ENCODE measurements around the gene SRRM4.

GRCh38 chr12:119168721-119169120 is 187.4 kb downstream of the SRRM4 start:
- TF ChIP-seq EP300 (IDR thresholded peaks at IDR 0.05): no peak
- no peak for TF ChIP-seq CTCF (IDR thresholded peaks at IDR 0.05)
- TF ChIP-seq POLR2A (IDR thresholded peaks at IDR 0.05): no peak
